ENCODE measurements around the gene PROC. TPM values are rescaled to one million over a fixed set of nuclear protein-coding genes. Genes with fewer than 3 reads are reported as not detected.

PROC gene
- total and polyA plus RNA-seq, 9 of the 15 experiments (the other 6 are each of a cell fraction or from before 2014, with no cell fraction given): not detected

GRCh38 chr2:127387655-127388422, 30.4 kb upstream of the PROC start, which contains the start of gene MAP3K2 (continued):
- TF ChIP-seq ATF1 (CRISPR knock-in tag; IDR thresholded peaks at IDR 0.05): peak; percentile 41; the same call in 1 of the 2 replicates
- peak; percentile 96 for TF ChIP-seq ATF1 (tag; IDR thresholded peaks at IDR 0.05)
- TF ChIP-seq NELFE (IDR thresholded peaks at IDR 0.05; ENCODE audit: insufficient read depth, insufficient read length): no peak
- TF ChIP-seq ETS1 (conservative IDR thresholded peaks at IDR 0.05; ENCODE audit: control insufficient read depth, low read depth, low read length): peak; percentile 43
- TF ChIP-seq ZNF212 (CRISPR knock-in tag; IDR thresholded peaks at IDR 0.05): no peak
- TF ChIP-seq TCF7 (IDR thresholded peaks at IDR 0.05; ENCODE audit: borderline replicate concordance): 0 out of 2 replicates have a peak, but pooled peaks have one; percentile 11
- TF ChIP-seq POLR2H (tag; IDR thresholded peaks at IDR 0.05; ENCODE audit: low read depth): peak; percentile 34
- no peak for TF ChIP-seq ZC3H4 (CRISPR knock-in tag; IDR thresholded peaks at IDR 0.05; ENCODE audit: borderline replicate concordance)
- TF ChIP-seq ZBTB11 (CRISPR knock-in tag; IDR thresholded peaks at IDR 0.05): peak in 1 of 3 experiments; percentile 77; a peak in 1 of 6 replicates
- no peak for TF ChIP-seq PRMT5 (CRISPR knock-in tag; IDR thresholded peaks at IDR 0.05)
- no peak for TF ChIP-seq E2F4 (CRISPR knock-in tag; IDR thresholded peaks at IDR 0.05; ENCODE audit: low read depth)
- TF ChIP-seq IRF9 (tag; IDR thresholded peaks at IDR 0.05): no peak
- TF ChIP-seq ZBED1 (IDR thresholded peaks at IDR 0.05): no peak
- no peak for TF ChIP-seq ZNF79 (CRISPR knock-in tag; IDR thresholded peaks at IDR 0.05; ENCODE audit: low read depth)
- TF ChIP-seq PHTF2 (CRISPR knock-in tag; IDR thresholded peaks at IDR 0.05): no peak
- peak; percentile 80 for TF ChIP-seq KDM5B (IDR thresholded peaks at IDR 0.05; ENCODE audit: insufficient replicate concordance, low read depth, low read length)
- no peak; the same call in none of the 2 replicates for TF ChIP-seq SIN3B (IDR thresholded peaks at IDR 0.05; ENCODE audit: low read depth)
- TF ChIP-seq E2F5 (CRISPR knock-in tag; IDR thresholded peaks at IDR 0.05): no peak
